Stimulated activated CD8-positive, alpha-beta memory T cell treated with anti-CD3 and anti-CD28 coated beads, Interleukin-7, amount 100 ng/mL, for 1 hour (primary cell): Measurements from ENCODE around the gene HEPHL1.

Source experiments
- DNase-seq, 2 donors: peaks; one replicate each; pipeline ENCODE4 v3.0.0-alpha.2; 2020; ENCODE audit warnings: low read depth in 2 of 2

HEPHL1 gene

DNA sequence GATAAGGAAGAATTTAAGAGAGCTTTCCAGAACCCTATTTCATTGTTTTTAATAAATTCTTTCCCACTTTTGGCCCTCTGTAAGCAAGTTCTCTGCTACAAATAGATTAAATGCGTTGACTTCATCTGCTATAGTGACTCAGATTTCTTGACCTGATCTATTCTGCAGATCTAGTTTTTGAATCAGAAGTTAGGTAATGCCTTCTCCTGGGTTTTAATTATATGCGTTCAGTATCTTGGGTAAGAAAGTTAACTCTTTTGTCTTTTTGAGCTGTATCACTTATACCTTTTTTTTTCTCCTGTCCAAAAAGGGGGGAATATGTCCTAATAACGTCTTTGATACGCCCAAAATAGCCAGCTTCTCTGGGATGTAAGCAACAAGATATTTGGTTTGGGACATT, 2.4 kb upstream of the HEPHL1 start:
- no peak for DNase-seq

DNA sequence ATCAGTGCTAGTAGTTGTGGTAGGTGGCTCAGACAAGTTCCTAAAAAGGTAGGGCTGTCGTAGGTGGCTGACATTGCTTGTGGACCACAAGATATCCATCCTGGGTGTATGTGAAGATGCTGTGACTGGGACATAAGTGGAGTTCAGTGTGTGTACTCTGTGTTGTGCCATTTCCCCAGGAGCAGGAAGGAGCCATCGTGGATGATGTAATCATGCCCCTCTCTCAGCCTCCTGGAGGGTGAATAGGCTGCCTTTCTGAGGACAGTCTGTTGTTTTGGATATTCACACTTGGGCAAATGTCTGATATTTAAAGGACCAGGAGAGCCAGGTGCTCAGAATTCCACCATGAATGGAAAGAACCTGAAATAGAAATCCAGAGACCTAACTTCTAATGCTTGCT, 2.7 kb downstream of the HEPHL1 start:
- DNase-seq: no peak

DNA sequence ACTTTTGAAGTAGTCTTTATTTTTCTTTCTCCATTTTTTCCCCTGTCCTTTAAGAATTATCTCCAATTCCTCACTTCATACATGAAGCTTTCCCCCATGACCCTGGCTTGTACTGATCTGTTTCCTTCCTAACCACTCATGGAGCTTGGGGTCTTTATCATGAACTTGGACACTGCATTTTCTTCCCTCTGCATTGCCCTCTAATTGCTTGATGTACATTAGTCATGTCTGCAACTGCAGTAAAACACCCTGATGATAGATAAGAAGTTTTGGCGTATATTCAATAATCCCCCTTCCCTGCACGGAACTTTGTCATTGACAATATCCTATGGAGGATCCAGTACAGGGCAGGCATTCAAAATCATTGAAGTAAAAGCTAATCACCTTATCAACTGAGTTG, 3.4 kb downstream of the HEPHL1 start:
- DNase-seq: no peak

DNA sequence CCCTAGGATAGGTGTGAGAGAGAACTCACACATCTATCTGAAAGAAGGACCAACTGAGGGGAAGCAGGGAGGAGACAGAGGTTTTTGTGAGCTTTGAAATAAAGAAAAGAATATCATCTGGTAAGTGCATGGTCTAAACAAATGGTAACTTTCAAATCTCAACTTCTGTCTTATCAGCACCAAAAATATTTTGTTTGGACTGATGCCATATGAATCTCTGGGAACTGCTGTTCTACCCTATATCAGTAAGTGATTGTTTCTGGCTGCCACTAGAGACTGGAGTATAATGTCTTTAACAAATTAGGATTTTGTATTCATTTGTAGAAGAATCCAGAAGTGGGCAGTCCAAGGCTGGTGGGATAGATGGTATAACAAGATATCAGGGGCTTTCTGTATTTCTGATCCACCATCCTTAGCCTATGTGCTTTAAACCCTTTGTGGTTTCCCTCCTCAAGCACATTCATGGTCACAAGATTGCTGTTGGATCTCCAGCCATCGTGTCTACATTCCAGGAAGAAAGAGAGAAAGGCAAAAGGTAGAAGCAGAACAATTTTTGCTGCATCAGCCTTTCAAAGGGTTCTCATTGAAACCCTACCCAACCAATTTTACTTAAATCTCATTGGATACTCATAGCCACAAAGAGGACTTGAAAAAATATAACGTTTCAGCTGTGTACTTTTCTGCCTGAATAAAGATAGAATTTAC, 4.7 kb downstream of the HEPHL1 start:
- DNase-seq: no peak

DNA sequence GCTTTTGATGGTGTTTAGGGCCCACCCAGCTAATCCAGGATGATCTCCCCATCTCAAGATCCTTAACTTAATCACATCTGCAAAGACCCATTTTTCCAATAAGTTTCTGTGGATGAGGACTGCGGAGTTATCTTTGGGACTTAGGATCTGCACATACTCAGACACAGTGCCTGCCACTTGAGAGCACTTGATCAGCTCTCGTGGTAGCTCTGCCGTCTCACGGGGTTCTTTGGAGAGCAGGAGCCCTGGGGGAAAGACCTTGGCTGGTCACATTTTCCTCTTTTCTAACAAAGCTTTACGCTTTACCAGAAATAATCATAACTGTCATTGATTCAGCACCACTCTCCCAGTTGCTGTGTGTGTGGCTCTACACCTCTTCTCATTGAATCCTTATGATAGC, 6.1 kb downstream of the HEPHL1 start:
- DNase-seq: no peak

DNA sequence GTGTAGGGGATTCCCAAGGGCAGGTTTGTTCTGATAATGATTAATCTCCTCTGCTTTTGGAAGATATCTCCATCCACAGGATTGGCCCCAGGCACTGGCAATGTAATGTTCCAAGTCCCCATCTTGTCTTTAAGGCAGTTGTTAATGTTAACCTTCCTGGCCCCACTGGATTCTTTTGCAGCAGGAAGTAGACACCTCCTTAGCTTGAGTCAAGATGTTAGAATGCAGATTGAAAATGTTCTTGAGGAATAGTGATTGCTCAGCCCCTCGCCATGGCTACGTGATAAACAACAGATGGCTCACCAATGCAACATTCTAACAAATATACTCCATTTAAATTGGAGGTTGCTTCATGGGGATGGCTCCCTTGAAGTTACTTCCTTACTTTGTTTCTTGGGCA, 7.3 kb downstream of the HEPHL1 start:
- no peak for DNase-seq

DNA sequence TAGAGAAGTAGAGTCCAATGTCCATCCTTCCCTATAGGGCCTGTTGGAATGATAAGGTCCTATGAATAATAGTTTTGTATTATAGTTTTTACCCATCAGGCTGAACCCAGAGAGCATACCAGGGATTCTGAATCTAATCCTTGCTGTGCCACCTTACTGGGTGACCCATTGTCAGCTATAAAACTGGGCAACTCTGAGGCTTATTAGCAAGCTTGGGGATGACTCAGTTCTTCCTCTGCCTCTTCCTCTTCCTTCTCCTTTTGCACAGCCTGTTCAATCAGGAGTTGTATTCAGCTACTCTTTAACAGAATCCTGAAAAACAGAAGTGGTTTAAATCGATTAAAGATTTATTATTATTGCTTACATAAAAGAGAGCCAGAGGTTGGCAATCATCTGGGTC, 8.9 kb downstream of the HEPHL1 start:
- no peak for DNase-seq

DNA sequence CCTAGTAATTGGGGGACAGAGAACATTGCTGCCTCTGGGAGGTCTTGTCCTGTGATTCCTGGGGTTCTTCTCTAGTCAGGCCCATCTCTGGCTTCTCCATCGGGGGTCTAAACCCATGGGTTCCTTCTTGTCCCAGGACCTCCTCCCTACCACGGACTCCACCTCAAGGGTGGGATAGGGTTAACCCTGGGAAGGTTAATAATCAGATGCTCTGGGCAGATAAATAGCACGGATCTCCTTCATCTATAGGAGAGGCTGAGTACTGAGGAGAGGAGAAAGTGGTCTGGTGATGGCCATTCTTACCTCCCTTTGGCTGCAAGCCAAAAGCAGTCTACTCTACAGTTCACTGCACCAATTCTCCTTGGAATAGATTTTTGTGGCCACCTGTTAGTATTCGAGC, 10.5 kb downstream of the HEPHL1 start:
- no peak for DNase-seq

DNA sequence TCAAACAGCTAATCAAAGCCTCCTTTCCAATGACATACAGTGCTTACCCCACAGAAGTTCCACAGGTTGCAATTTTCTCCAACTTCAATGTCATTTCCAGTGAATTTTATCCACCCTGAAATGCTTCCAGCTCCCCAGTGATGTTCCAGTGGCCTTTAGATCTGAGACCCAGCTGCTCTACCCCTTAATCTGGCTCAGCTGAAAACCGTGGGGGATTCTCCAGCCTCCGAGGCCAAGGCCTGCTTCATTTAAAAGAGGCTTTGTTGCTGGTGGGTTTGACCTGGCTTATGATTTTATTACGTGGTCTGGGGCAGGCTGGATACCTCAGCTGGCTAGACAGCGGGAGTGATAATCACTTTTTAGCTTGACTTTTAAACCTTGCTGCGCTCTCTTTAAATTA, 10.9 kb downstream of the HEPHL1 start:
- DNase-seq: no peak

DNA sequence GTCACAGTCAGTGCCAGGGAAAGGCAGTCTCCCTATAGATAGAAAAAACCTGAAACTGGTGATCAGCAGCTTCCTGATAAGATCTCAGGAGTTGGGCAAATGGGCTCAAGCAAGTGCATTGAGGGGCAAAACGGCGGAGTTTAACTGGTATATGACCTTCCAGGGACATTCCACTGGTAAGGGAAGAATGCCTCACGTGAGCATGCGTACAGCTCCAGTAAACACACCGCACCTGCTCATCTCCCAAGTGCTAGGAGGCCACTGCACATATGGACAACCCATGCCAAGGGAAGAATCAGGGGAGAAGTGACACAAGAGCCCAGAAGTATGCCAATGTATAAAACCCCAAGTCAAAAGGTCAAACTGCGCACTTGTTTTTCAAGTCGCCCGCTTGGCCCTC, 11.6 kb downstream of the HEPHL1 start:
- no peak for DNase-seq

DNA sequence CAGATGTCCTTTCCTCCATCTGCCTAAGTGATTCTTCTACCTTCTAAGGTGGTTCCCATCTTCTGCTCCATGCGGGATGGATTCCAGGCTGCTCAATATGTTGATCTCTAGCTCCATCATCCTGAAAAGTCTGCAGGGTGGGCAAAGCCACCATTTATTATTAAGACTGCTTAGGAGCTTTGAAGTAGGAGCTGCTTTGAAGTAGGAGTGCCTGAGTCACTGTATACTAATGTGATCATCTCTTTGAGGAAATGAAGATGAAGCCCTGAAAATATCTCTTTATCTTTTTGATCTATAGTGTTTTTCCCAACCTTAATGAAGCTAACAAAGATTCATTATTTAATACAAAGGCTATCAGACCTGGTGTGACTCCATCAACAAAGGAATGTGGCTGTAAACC, 13.1 kb downstream of the HEPHL1 start:
- DNase-seq: no peak

DNA sequence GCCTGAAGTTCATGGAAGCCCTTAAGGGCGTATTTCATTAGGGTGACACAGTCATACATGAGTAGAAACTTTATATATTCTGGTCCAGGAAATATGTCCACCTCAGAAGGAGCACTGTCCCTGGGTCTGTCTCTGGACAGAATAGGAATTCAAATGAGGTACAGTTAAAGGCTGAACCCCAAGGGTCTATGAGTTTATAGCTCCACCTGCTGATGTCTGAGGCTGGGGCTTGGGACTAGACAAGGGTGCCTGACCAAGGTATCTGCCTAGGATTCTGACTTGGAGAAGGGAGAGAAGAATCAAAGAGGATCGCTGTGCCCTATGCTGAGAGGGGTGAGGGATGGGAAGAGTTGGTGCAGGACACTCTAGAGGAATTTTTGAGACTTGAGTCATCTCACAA, 14.9 kb downstream of the HEPHL1 start:
- DNase-seq: no peak

DNA sequence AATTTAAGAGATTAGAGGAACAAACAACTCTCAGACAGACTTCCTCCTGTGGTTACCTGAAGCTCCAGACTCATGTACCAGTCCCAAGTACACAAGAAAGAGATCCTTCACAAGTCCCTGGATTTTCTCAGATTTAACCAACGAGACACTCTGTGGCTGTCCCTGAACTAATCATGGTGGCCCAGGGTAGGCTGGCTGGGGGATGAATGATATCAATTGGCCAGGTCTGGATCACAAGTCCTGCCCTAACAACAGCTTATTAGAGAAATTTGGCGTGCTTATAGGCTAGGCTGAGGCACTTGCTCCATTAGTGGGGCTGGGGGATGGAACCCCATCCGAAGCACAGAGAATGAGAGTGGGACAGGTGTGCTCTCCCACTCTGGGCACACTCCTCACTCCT, 22.1 kb downstream of the HEPHL1 start:
- DNase-seq: no peak

DNA sequence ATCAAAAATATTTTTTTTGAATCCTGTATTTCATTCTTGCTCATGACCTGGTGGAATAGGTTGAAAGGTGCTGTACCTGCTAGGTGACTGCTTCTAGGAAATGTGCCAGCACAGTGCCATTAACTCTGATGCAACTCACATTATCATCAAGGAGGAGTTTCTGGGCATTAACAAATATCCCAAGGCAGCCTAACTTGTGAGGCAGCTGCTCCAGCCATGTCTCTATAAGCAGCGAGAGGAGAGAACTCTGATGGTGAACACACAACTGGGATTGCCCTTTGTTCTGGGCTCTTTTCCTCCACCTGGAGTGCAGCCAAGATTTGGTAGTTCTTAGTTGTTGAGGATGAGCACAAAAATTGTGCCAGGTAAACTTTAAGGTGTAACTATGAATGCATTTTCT, 25.6 kb downstream of the HEPHL1 start:
- no peak for DNase-seq

DNA sequence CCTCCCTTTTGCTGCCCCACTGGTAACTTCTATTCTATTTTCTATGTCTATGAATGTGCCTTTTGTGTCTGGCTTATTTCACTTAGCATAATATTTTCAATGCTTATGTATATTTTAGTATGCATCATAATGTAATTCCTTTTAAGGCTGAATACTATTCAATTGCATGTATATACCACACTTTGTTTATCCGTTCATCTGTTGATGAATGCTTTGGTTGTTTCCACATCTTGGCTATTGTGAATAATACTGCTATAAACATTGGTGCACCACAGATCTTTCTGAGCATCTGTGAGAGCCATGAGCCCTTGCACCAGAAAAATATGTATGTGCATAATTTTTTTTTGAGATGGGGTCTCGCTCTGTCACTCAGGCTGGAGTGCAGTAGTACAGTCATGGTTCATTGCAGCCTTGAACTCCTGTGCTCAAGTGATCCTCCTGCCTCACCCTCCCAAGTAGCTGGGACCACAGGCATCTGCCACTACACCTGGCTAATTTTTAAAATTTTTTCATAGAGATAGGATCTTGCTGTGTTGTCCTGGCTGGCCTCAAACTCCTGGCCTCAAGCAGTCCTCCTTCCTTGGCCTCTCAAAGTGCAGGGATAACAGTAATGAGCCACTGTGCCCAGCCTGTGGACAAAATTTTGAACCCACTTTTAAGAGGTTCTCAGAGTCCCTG, 27.0 kb downstream of the HEPHL1 start:
- no peak for DNase-seq

DNA sequence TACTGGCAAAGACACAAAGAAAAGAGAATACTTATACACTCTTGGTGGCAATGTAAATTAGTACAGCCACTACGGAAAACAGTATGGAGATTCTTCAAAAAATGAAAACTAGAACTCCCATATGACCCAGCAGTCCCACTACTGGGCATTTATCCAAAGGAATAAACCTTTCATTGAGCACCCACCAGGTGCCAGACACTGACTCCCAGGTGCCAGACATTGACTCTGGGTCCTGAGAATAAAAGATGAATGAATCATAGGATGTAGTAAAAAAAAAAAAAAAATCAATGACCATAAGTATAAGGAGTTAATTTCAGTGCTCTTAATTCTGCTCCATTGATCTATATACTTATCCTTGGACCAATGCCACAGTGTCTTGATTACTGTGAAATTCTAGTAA, 28.2 kb downstream of the HEPHL1 start:
- DNase-seq: no peak

DNA sequence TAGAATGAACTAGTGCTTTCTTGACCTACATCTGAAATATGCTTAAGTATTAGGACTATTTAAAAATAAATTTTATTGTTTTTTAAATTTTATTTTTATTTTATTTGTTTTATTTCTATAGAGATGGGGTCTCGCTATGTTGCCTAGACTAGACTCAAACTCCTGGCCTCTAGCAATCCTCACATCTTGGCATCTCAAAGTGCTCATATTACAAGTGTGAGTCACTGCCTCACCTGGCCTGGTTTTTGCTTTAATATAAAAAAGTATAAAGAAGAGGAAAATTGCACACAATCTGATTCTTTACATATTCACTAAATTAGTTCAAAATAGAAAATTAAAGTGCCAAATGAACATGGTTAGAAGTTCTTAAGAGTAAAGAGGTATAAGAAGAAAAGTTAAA, 37.5 kb downstream of the HEPHL1 start:
- DNase-seq: no peak

DNA sequence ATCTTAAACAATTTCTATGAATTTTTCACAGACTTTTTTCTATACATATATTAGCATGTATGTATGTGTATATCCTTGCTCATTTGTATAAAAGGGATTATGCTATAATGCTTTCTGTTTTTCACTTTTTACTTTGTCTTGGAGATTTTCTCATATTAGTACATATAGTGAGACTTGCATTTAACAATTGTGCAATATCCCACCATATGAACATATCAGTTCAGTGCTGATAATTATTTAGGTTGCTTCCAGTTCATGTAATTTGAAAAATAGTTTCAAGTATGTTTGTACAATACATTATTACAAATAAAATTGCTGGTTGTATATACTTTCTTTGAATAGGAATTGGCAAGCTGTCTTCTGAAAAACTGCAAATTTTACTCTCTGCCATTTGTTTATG, 37.9 kb downstream of the HEPHL1 start:
- no peak for DNase-seq

DNA sequence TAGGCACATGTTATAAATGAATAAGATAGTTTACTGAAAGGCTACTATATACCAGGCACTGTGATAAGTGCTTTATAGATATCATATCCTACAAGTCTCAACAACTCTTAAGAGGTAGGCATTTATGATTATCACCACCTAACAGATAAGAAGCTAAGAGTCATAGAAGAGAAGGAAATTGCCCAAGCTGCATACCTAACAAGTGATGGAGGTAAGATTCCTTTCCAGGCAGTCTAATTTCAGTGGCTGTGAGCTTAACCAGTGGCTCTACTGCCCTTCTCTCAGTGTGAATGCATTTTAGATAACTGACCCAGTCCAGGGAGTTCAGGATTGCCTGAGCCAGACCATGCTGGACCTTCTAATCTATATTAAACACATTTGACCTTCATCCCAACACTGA, 39.2 kb downstream of the HEPHL1 start:
- DNase-seq: no peak

DNA sequence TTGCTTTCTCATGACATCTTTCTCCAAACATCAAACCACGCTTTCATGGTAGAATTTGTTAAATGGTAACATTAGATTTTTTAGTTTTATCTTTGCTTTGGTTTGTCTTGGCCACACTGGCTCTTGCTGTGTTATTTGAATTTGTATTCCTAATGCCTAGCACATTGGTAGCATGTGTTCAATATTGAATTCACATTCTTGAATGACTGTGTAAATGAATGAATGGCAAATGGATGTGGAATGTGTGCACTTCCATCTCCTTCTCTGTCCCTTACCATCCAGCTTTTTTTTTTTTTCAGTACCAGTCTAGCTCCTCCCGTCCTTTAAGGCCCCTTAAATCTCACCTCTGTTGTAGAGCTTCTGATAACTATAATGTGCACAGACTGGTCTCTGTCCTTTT, 41.2 kb downstream of the HEPHL1 start:
- DNase-seq: no peak

DNA sequence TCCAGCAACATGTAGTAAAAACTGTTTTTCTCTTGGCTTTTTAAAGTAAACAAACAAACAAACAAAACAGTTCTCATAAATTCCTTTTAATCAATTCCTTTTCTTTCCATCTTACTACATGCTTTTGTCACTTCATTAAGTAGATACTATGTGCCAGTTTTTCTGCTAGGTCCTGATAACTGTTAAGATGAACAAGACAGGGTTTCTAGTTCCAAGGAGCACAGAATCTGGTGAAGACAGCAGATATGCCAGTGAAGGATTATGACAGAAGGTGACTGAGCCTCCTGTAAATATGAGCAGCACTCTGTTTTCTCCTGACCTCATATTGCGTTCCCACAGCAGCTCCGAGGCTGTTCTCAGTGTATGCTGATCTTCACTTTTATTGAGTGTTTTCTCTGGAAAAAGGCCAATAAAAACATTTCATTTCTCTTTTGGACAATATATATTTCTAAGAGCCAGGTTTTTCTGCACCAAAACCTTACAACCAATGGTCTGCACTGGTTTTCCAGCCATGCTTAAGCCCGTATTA, 45.8 kb downstream of the HEPHL1 start:
- DNase-seq: no peak

DNA sequence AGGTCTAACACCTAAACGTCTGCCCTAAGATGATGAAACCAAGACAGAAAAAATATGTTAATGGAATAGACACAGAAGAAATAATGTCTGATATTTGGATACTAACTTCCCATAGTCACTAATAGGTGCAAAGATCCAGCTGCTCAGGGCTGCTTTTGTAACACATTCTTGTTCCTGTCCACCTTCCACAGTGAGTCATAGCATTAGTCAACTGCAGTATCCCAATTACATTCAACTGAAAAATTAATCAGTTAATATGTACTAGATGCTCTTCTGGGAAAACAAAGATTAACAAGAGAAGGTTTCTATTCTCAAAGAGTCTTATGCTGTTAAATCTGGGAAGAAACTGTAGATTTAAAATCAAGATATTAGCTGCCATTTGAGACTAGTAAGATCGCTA, 47.6 kb downstream of the HEPHL1 start:
- no peak for DNase-seq

DNA sequence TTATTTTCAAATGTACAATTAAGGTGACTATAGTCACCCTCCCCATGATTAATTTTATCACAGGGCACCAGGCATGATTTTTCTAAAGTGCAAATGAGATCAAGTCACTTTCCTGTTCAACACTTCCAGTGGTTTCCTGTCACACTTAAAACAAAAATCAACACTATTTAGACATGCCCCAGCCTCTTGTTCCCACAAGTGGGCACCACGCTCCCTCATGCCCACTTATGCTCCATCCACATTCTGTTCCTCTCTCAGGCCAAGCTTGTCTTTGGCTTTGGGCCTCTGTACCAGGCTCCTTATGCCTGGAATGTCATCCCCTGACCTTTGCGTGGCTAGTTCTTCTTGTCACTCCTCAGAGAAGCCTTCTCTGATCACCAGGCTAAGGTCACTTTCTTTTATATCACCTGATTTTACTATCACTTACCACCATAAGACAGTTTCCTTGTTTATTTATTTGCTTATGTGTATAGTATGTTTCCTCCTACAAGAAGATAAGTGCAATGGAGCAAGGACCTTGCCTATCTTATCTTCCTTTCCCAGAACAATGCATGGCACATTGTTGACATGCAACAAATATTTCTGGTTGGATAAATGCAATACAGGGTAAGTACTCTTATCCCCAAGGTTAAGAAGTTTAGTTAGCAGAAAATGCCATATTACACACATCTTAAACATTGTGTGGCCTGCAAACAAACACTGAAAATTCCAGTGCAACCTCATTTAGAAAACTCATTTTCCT, 56.6 kb downstream of the HEPHL1 start:
- no peak for DNase-seq
